IPS-18a (cell line): ENCODE results near the gene ACTG1.

Source experiments
- H3K27ac ChIP-seq: one replicate; pipeline ENCODE4 v1.5.1; 2013; ENCODE audit warnings: low read length
- H3K27me3 ChIP-seq: one replicate; pipeline ENCODE4 v1.6.1; 2013; ENCODE audit warnings: mild to moderate bottlenecking, low read length; ENCODE audit not compliant: control insufficient read depth, insufficient read depth
- H3K36me3 ChIP-seq: one replicate; pipeline ENCODE4 v1.6.1; 2013; ENCODE audit warnings: low read depth, low read length; ENCODE audit not compliant: control insufficient read depth
- H3K4me1 ChIP-seq: one replicate; pipeline ENCODE4 v1.6.1; 2013; ENCODE audit warnings: low read depth, low read length; ENCODE audit not compliant: control insufficient read depth
- H3K4me3 ChIP-seq: one replicate; pipeline ENCODE4 v1.5.1; 2013; ENCODE audit warnings: low read length
- H3K9ac ChIP-seq: one replicate; pipeline ENCODE4 v1.6.1; 2013; ENCODE audit warnings: mild to moderate bottlenecking, low read length, moderate library complexity
- H3K9me3 ChIP-seq: one replicate; pipeline ENCODE4 v1.6.1; 2013; ENCODE audit warnings: low read depth, low read length; ENCODE audit not compliant: control insufficient read depth

Gene ACTG1

GRCh38 chr17:81510785-81511553 lies 1.6 kb downstream of the ACTG1 start:
- H3K36me3 ChIP-seq, result peaks cover 29% of the 10 kb centered on the region
- no peaks in the 10 kb centered on the region for H3K27me3 ChIP-seq
- H3K4me1 ChIP-seq, result no peaks in the 10 kb centered on the region
- peak overlapping the region; percentile 95 for H3K4me3 ChIP-seq
- no peak overlapping the region for H3K27ac ChIP-seq
- H3K9me3 ChIP-seq, result no peaks in the 10 kb centered on the region
- peak overlapping the region; percentile 94 for H3K9ac ChIP-seq

DNA sequence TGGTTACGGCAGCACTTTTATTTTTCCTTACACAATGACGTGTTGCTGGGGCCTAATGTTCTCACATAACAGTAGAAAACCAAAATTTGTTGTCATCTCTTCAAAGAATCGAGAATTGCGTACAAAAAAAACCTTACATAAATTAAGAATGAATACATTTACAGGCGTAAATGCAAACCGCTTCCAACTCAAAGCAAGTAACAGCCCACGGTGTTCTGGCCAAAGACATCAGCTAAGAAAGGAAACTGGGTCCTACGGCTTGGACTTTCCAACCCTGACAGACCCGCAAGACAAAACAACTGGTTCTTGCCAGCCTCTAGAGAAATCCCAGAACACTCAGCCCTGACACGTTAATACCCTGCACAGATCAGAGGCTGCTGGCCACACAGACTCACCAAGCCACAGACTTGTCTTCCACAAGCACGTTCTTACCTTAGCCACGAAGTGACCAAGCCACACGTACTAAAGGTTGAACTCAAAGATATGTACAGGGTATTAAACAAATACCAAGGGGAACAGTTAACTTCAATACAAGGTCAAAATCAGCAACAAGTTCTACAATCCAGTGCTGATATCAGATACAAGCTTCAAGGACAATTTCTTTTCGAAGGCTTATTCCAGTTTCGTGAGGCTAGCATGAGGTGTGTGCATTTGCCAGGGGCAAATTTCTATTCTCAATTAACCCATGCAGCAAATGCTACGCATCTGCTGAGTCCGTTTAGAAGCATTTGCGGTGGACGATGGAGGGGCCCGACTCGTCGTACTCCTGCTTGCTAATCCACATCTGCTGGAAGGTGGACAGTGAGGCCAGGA lies 2.4 kb downstream of the ACTG1 start:
- Histone ChIP-seq H3K27me3 (no peaks in the 10 kb centered on the region), H3K9ac (peak overlapping the region; percentile 94), H3K4me1 (no peaks in the 10 kb centered on the region), H3K4me3 (peak overlapping the region; percentile 95), H3K27ac (no peak overlapping the region), H3K9me3 (no peaks in the 10 kb centered on the region), H3K36me3 (peaks cover 29% of the 10 kb centered on the region)

DNA sequence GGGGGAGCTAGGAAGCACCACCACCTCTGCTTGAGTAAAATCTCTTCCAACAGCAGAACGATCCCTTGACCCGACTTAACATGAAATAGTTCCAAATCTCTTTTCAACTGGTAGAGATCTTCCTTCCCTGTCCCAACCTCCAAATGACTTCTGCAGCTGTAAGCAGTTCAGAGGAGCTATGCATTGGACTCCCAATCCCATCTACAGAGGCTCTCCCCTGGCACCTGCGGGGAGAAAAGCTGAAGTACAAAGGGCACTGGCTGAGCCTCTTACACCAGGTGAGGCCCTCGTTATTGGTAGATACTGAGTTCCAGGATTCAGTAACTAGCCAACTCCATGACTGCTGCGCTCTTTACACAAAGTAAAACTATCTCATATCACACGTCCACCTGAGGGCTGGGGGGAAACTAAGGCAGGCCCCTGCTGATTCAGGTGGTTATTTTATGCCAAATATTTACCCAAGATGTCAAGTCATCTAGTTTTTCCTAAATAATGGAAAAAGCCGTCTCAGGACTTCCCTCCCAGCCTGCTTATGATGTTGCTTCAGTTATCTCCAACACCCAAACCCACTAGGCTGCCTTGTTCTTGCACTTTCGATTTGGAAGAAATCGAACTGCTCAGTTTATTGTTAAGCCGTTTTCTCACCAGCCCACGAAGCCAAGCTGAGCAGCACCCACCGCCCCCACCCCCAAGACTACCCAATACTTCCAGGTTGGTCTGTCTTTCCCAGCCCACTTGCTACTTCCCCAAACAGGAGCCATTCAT lies 3.2 kb downstream of the ACTG1 start:
- Histone ChIP-seq H3K27me3 (no peaks in the 10 kb centered on the region), H3K27ac (no peak overlapping the region), H3K4me3 (peak overlapping the region; percentile 95), H3K9ac (peak overlapping the region; percentile 94), H3K36me3 (peaks cover 29% of the 10 kb centered on the region), H3K4me1 (no peaks in the 10 kb centered on the region), H3K9me3 (no peaks in the 10 kb centered on the region)

DNA sequence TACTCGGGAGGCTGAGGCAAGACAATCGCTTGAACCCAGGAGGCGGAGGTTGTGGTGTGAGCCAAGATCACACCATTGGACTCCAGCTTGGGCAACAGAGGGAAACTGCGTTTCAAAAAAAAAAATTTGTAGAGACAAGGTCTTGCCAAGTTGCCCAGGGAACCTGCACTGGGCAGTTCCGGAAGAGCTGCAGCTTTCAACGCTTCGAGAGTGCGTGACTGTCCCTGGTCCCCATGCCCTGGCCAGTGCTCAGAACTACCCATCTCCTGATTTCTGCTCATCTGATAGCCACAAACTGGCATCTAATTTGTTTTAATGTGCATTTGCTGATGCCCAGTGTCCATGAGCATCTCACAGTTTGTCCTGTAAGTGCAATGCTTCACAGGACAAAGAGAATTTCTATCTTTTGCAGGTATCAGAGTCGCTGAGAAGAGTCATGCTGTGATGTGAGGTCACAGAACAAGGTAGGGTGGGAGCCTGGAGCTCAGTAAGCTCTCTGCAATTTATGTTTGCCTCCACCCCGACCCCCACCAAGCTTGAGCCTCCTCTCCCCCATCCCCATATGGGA lies 3.9 kb downstream of the ACTG1 start:
- Histone ChIP-seq H3K4me3 (peak overlapping the region; percentile 95), H3K27ac (no peak overlapping the region), H3K36me3 (peaks cover 29% of the 10 kb centered on the region)

DNA sequence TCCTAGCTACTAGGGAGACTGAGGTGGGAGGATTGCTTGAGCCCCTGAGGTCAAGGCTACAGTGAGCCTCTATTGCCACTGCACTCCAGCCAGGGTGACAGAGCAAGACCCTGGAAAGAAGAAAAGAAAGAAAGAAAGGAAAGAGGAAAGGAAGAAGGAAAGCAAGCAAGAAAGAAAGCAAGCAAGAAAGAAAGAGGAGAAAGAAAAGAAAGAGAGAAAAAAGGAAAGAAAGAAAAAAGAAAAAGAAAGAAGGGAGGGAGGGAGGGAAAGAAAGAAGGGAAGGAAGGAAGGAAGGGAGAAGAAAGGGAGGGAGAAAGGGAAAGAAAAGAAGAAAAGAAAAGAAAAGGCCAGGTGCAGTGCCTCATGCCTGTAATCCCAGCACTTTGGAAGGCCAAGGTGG lies 9.0 kb downstream of the ACTG1 start:
- no peak overlapping the region for H3K27ac ChIP-seq
- H3K4me1 ChIP-seq, result no peaks in the 10 kb centered on the region
- no peaks in the 10 kb centered on the region for H3K36me3 ChIP-seq
- H3K9me3 ChIP-seq, result no peaks in the 10 kb centered on the region
- no peak overlapping the region for H3K4me3 ChIP-seq
- H3K27me3 ChIP-seq, result no peaks in the 10 kb centered on the region
- H3K9ac ChIP-seq, result no peak overlapping the region

More for the DNA sequence above, 3.9 kb downstream of the ACTG1 start:
- no peaks in the 10 kb centered on the region for H3K4me1 ChIP-seq
- H3K9me3 ChIP-seq, result no peaks in the 10 kb centered on the region
- no peak overlapping the region for H3K9ac ChIP-seq
- H3K27me3 ChIP-seq, result no peaks in the 10 kb centered on the region

GRCh38 chr17:81502471-81503017 lies 10.1 kb downstream of the ACTG1 start:
- H3K9me3 ChIP-seq, result no peaks in the 10 kb centered on the region
- no peaks in the 10 kb centered on the region for H3K27me3 ChIP-seq
- no peaks in the 10 kb centered on the region for H3K4me1 ChIP-seq
- no peak overlapping the region for H3K4me3 ChIP-seq
- no peak overlapping the region for H3K27ac ChIP-seq
- H3K9ac ChIP-seq, result no peak overlapping the region
- H3K36me3 ChIP-seq, result no peaks in the 10 kb centered on the region

DNA sequence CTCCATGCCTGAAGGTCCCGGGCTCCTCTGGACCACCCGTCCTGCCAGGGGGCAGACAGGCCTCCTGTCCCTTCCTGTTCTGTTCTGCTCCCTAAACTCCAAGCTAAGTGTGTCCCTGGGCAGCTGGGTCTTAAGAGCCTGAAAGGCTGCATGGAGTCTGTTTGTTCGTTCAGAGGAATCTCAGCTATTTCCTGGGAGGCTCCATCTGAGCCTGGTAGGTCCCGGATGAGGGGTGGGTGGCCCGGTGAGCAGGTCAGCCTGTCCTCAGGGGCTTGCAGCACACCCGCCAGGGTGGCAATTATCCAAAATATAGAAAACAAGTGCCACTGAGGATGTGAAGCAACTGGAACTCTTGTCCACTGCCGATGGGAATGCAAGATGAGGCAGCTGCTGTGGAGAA lies 12.6 kb downstream of the ACTG1 start:
- Histone ChIP-seq H3K9me3 (no peaks in the 10 kb centered on the region), H3K36me3 (no peaks in the 10 kb centered on the region), H3K4me1 (no peaks in the 10 kb centered on the region), H3K27me3 (no peaks in the 10 kb centered on the region), H3K27ac (no peak overlapping the region), H3K9ac (no peak overlapping the region), H3K4me3 (no peak overlapping the region)

DNA sequence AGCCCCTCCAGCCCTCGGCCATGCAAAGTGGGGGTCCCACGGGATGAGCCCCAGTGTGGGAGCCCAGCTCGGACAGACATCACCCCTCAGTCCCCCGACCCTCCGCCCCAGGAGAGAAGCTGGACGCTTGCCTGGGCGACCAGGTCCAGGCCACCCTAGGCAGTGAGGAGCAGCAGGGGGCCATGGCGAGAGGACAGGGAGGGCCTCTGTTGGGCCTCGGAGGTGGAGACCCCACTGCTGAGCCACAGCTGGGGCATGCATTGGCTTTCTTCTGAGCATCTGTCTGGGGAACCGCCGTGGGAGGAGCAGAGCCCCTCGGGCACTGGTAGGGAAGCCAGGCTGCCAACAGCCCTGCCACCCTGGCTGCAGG lies 13.0 kb downstream of the ACTG1 start:
- no peaks in the 10 kb centered on the region for H3K4me1 ChIP-seq
- H3K27me3 ChIP-seq, result no peaks in the 10 kb centered on the region
- no peaks in the 10 kb centered on the region for H3K9me3 ChIP-seq
- H3K9ac ChIP-seq, result no peak overlapping the region
- no peak overlapping the region for H3K27ac ChIP-seq
- H3K36me3 ChIP-seq, result no peaks in the 10 kb centered on the region
- no peak overlapping the region for H3K4me3 ChIP-seq

DNA sequence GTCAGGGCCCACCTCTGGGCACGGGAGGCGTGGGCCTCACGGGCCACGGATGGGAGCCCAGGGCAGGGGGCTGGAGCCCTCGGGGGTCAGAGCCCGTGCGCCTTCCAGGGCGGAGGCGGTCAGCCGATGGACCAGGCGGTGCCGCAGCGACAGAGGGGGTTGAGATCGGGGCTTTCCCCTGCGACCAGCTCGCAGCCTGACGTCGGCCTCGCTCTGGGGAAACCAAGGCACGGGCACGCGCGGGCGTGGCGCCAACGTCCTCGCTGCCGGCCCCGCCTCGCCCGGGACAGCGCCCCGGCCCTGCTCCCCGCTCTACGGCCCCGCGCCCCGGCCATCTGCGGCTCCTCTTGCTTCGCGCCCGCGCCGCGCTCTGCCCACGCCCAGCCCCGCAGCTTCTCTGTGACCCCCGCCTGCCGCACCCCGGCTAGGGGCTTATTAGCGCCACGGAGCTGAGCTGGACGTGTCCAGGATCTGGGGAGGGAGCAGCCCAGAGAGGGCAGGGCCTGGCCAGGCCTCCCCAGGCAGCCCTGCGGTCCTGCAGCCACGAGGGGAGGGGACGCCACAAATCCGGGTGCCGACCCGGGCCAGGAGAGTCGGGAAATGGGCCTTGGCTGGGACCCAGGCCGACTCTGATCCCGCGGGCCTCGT lies 13.5 kb downstream of the ACTG1 start:
- no peak overlapping the region for H3K27ac ChIP-seq
- H3K36me3 ChIP-seq, result no peaks in the 10 kb centered on the region
- no peak overlapping the region for H3K4me3 ChIP-seq
- H3K9ac ChIP-seq, result no peak overlapping the region
- H3K27me3 ChIP-seq, result no peaks in the 10 kb centered on the region
- no peaks in the 10 kb centered on the region for H3K4me1 ChIP-seq
- H3K9me3 ChIP-seq, result no peaks in the 10 kb centered on the region

- no peak overlapping the region for H3K9ac ChIP-seq
- H3K27ac ChIP-seq, result no peak overlapping the region
Observed at GRCh38 chr17:81494626-81495377, 17.8 kb downstream of the ACTG1 start.

More at GRCh38 chr17:81494626-81495377, 17.8 kb downstream of the ACTG1 start:
- Histone ChIP-seq H3K36me3 (no peaks in the 10 kb centered on the region), H3K4me1 (peaks cover 6% of the 10 kb centered on the region), H3K4me3 (no peak overlapping the region), H3K9me3 (no peaks in the 10 kb centered on the region), H3K27me3 (peaks cover 13% of the 10 kb centered on the region)
